PC-9 (cell line): Measurements from ENCODE around the gene TLE3.

Experiments used
- CTCF ChIP-seq: fragments of 200-600 bp; sonication (generic); conservative IDR thresholded peaks from 2 replicates; pipeline ENCODE4 v1.6.1; 2017; ENCODE audit warnings: mixed run types, antibody characterized with exemption, mild to moderate bottlenecking, moderate library complexity
- EZH2 ChIP-seq: fragments of 200-600 bp; sonication (generic); IDR thresholded peaks from 2 replicates; pipeline ENCODE4 v1.8.0; 2017; ENCODE audit warnings: antibody characterized with exemption, low read depth

- TF ChIP-seq CTCF = no peak
- TF ChIP-seq EZH2 = no peak
Measured at GRCh38 chr15:70064441-70064840, 33.3 kb downstream of the TLE3 start.
